ENCODE data around the gene LRRC15.

LRRC15 gene

DNA sequence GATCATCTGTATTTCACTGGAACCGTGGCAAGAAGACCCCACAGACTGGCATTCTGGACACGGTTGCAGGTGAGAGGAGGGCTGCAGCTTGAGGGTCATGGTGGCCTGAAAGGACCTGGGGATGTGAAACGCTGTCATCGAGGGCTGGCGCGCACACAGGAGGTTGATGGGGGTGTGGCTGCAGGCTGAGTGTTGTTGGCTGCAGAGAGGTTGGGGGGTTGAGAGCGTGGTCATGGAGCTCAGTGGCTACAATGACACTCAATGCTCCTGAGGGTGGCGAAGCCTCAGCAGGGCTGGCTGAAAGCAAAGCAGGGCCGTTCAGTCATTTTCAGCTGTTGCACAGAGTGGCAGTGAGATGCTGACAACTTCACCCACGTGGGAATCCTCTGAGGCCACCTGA, 39.4 kb downstream of the LRRC15 start:
- H3K4me3 ChIP-seq (ENCODE audit: low read depth, low read length): no peak overlapping the region
- TF ChIP-seq, protein P1, sequence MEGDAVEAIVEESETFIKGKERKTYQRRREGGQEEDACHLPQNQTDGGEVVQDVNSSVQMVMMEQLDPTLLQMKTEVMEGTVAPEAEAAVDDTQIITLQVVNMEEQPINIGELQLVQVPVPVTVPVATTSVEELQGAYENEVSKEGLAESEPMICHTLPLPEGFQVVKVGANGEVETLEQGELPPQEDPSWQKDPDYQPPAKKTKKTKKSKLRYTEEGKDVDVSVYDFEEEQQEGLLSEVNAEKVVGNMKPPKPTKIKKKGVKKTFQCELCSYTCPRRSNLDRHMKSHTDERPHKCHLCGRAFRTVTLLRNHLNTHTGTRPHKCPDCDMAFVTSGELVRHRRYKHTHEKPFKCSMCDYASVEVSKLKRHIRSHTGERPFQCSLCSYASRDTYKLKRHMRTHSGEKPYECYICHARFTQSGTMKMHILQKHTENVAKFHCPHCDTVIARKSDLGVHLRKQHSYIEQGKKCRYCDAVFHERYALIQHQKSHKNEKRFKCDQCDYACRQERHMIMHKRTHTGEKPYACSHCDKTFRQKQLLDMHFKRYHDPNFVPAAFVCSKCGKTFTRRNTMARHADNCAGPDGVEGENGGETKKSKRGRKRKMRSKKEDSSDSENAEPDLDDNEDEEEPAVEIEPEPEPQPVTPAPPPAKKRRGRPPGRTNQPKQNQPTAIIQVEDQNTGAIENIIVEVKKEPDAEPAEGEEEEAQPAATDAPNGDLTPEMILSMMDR (IDR thresholded peaks at IDR 0.05; ENCODE audit: low read depth, low read length, missing control alignments): no peak
- no peak for DNase-seq (ENCODE audit: low read depth)

- H3K4me3 ChIP-seq (ENCODE audit: low read depth, low read length): no peak overlapping the region
- DNase-seq (ENCODE audit: low read depth): no peak
- TF ChIP-seq, protein P1 (IDR thresholded peaks at IDR 0.05; ENCODE audit: low read depth, low read length, missing control alignments): no peak
These were observed 40.0 kb downstream of the LRRC15 start for GRCh38 chr3:194329583-194329965.

DNA sequence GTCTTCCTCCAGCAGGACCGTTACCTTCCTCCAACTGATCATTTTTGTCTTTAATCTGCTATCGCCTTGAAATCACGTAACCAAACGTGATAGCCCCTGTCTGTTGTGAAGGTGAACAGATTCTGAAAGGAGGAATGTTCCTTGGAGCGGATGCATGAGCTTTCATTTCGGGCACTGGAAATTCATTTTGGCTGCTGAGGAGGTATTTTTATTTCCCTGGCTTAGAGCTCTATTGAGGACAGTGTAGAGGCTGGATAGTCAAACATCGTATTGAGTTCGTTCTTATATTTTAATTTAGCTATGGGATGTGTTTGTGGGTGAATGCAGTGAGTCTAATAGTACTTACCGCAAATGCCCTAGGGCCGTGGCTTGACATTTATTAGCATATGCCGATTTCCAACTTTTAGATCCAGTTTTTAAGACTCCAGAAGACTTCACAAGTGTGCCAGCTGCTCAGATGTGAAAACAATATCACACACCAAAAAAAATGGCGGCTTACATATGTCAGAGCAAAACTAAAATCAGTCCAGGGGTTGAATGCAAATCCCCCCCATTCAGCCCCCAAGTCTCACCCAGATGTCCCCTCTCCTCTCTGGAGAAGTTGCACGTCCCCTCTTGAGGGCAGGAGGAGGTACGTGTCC, 40.5 kb downstream of the LRRC15 start:
- DNase-seq (ENCODE audit: low read depth): no peak
- H3K4me3 ChIP-seq (ENCODE audit: low read depth, low read length): no peak overlapping the region
- TF ChIP-seq, protein P1 (IDR thresholded peaks at IDR 0.05; ENCODE audit: low read depth, low read length, missing control alignments): no peak

DNA sequence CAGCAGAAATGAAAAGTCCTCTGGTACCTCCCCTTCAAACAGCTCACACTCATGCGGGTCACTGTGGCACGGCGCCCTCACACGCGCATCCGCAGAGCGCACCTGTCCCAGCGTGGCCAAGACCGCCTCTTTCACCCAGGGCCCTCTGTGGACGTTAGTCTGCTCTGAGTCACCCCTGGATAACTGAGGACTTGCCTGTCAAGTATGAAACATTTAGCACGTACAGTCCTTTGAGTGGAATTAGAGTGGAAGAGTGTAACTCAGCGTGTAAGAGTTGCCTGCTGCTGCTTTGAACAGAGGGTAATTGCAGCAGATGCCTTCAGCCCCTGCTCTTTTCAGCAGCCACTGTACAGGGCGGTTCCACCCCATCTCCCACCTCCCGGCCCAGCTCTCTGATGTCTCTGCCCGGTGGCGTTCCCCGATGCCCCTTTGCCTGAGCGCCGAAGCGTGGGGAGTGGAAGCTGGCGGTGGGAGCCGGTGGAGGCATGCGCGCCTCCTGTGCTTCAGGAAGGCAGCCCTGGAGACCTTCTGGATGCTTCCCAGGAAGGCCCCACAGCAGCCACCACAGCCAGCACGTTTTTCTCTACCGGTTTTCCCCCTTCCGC, 41.4 kb downstream of the LRRC15 start:
- TF ChIP-seq, protein P1 (IDR thresholded peaks at IDR 0.05; ENCODE audit: low read depth, low read length, missing control alignments): no peak
- no peak overlapping the region for H3K4me3 ChIP-seq (ENCODE audit: low read depth, low read length)
- no peak for DNase-seq (ENCODE audit: low read depth)

GRCh38 chr3:194327218-194328052, 42.1 kb downstream of the LRRC15 start:
- TF ChIP-seq, protein P1 (IDR thresholded peaks at IDR 0.05; ENCODE audit: low read depth, low read length, missing control alignments): no peak
- no peak overlapping the region for H3K4me3 ChIP-seq (ENCODE audit: low read depth, low read length)
- DNase-seq (ENCODE audit: low read depth): no peak

DNA sequence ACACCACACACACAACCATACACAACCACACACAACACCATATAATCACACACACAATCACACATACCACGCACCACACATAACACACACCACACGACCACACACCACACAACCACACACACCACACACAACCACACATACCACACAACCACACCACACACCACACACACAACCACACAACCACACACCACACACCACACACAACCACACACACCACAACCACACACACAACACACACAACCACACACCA, 42.6 kb downstream of the LRRC15 start:
- TF ChIP-seq, protein P1 (IDR thresholded peaks at IDR 0.05; ENCODE audit: low read depth, low read length, missing control alignments): no peak
- no peak for DNase-seq (ENCODE audit: low read depth)
- H3K4me3 ChIP-seq (ENCODE audit: low read depth, low read length): no peak overlapping the region

All from GM12864 (cell line).